Measurements from ENCODE around the gene COX6B2. TPM values are rescaled to one million over a fixed set of nuclear protein-coding genes. Genes with fewer than 3 reads are reported as not detected.

The COX6B2 gene
- total RNA-seq, 2 experiments from 2014 or later = not detected

GRCh38 chr19:55383279-55384130 is 29.0 kb upstream of the COX6B2 start:
- DNase-seq (ENCODE audit: low spot score) = peak; percentile 87
- ChIA-PET CTCF (ENCODE audit: unreplicated experiment) (interaction anchor here (1.0 kb wide), 1 partner anchor 82 kb away, joined by 3 read pairs; no protein-coding TSS in a partner anchor), POLR2A (interaction anchor here (0.9 to 1.6 kb wide), 5 partner anchors 44 to 128 kb away, joined by 3 to 7 read pairs (median 3); partner anchors contain the start of gene KMT5C)
- Histone ChIP-seq H3K36me3 (ENCODE audit: insufficient read depth, low read length) (peaks cover 27% of the 10 kb centered on the region), H3K79me2 (ENCODE audit: insufficient read depth, low read depth, low read length) (peaks cover 39% of the 10 kb centered on the region), H3K27ac (ENCODE audit: low read depth, low read length, poor library complexity, severe bottlenecking) (peak overlapping the region; percentile 91), H3K9me3 (ENCODE audit: low read length) (no peaks in the 10 kb centered on the region), H3K4me1 (ENCODE audit: insufficient read depth, low read length, poor library complexity, severe bottlenecking) (peaks cover 33% of the 10 kb centered on the region), H2AFZ (ENCODE audit: low read length) (no peak overlapping the region; the same call in 1 of the 2 replicates), H3K4me2 (ENCODE audit: low read length) (peak overlapping the region; percentile 98), H3K9me2 (ENCODE audit: insufficient read depth, low read length) (no peaks in the 10 kb centered on the region), H4K20me1 (ENCODE audit: insufficient read depth, low read length) (peaks cover 25% of the 10 kb centered on the region), H3K4me3 (ENCODE audit: low read depth, low read length, poor library complexity, severe bottlenecking) (peak overlapping the region; percentile 87)
- BruUV-seq (replicated peaks) = no TSS peak
- no peak for TF ChIP-seq EZH2phosphoT487 (IDR thresholded peaks at IDR 0.05; ENCODE audit: borderline replicate concordance, low read depth, low read length)
- 0 out of 2 replicates have a peak, but pooled peaks have one; percentile 14 for TF ChIP-seq CTCF (conservative IDR thresholded peaks at IDR 0.05; ENCODE audit: low read length)
- intact Hi-C loops (cut with micrococcal nuclease; ENCODE audit: unreplicated experiment) = loop anchor here (2.0 kb wide), 1 partner anchor 75 kb away; no protein-coding TSS in a partner anchor

GRCh38 chr19:55382522-55383054 is 28.1 kb upstream of the COX6B2 start:
- Histone ChIP-seq H4K20me1 (ENCODE audit: insufficient read depth, low read length) (peaks cover 16% of the 10 kb centered on the region), H3K79me2 (ENCODE audit: insufficient read depth, low read depth, low read length) (peaks cover 30% of the 10 kb centered on the region), H3K9me2 (ENCODE audit: insufficient read depth, low read length) (no peaks in the 10 kb centered on the region), H3K4me3 (ENCODE audit: low read depth, low read length, poor library complexity, severe bottlenecking) (peak overlapping the region; percentile 63), H3K27ac (ENCODE audit: low read depth, low read length, poor library complexity, severe bottlenecking) (no peak overlapping the region), H3K4me1 (ENCODE audit: insufficient read depth, low read length, poor library complexity, severe bottlenecking) (peaks cover 24% of the 10 kb centered on the region), H2AFZ (ENCODE audit: low read length) (no peak overlapping the region), H3K9me3 (ENCODE audit: low read length) (no peaks in the 10 kb centered on the region), H3K36me3 (ENCODE audit: insufficient read depth, low read length) (peaks cover 18% of the 10 kb centered on the region), H3K4me2 (ENCODE audit: low read length) (peak overlapping the region; percentile 73)
- no TSS peak for BruUV-seq (replicated peaks)
- no peak for TF ChIP-seq EZH2phosphoT487 (IDR thresholded peaks at IDR 0.05; ENCODE audit: borderline replicate concordance, low read depth, low read length)
- TF ChIP-seq CTCF (conservative IDR thresholded peaks at IDR 0.05; ENCODE audit: low read length) = no peak
- DNase-seq (ENCODE audit: low spot score) = no peak
- POLR2A ChIA-PET = interaction anchor here (1.1 to 1.6 kb wide), 2 partner anchors 43 to 88 kb away, joined by 3 to 7 read pairs; partner anchors contain the start of gene KMT5C
- intact Hi-C loops (cut with micrococcal nuclease; ENCODE audit: unreplicated experiment) = no loop called here
- CTCF ChIA-PET (ENCODE audit: unreplicated experiment) = no interaction called here

Measured in OCI-LY7 (cell line).